ENCODE data around the gene PKHD1.

DNA sequence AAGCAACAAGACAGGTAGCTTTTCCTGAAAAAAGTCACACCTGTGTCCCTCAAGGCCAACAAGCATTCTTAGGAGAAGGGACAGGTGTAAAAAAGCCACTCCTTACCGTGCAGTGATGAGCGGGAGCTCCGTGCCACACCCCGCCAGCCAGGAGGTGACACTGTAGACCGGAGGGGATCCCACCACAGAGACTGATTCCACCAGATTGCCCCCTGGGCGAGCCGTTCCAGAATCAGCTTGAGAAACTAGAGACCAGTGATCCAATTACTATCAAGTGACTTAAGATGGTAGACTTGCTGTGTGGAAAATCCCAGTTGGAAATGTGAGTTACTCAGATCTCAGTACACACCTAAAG, 37.4 kb downstream of the PKHD1 start:
- TF ChIP-seq EZH2 (IDR thresholded peaks at IDR 0.05) (no peak), POLR2AphosphoS5 (IDR thresholded peaks at IDR 0.05; ENCODE audit: borderline replicate concordance, low read depth, low read length) (no peak), FOXP2 (optimal IDR thresholded peaks at IDR 0.05; ENCODE audit: control extremely low read depth, extremely low read length, insufficient read depth) (no peak)

All from SK-N-MC (cell line).